Fibroblast of lung (primary cell): ENCODE results near the gene UVRAG.

Experiments
- CTCF ChIP-seq, 2 donors: IDR thresholded peaks in 1 of 2; conservative IDR thresholded peaks in 1 of 2; 1 replicate in 1 of 2; 2 replicates in 1 of 2; pipeline ENCODE4 v1.5.1; 2011 to 2012; ENCODE audit warnings: low read length in 2 of 2, control low read depth in 1 of 2, inconsistent platforms in 1 of 2, low read depth in 1 of 2, mild to moderate bottlenecking in 1 of 2
- EZH2 ChIP-seq: IDR thresholded peaks from 2 replicates; pipeline ENCODE4 v1.5.1; 2012; ENCODE audit warnings: low read length, control low read depth, mild to moderate bottlenecking; ENCODE audit errors: missing control alignments

GRCh38 chr11:75869661-75870455 is 54.8 kb downstream of the UVRAG start:
- TF ChIP-seq CTCF (conservative IDR thresholded peaks at IDR 0.05 in 1 of 2, IDR thresholded peaks at IDR 0.05 in 1 of 2; ENCODE audit: low read depth in 1 of 2, low read length in 2 of 2), result no peak
- TF ChIP-seq EZH2, result no peak
